Nephron progenitor cell (in vitro differentiated cells): ENCODE measurements around the gene CELF1.
"Not testable (repeated sequence)": the region's sequence is repeated elsewhere in the genome, so short reads cannot be mapped to it uniquely, and the experiment has no call there.

ENCODE experiments used
- DNase-seq: peaks from one replicate; pipeline ENCODE4 v3.0.0; 2021
- H3K27ac Mint-ChIP-seq: 2 replicates; pipeline ENCODE4 v1.8.0; 2021; ENCODE audit warnings: mild to moderate bottlenecking, moderate library complexity, mixed read lengths
- H3K27me3 Mint-ChIP-seq: 2 replicates; pipeline ENCODE4 v1.8.0; 2021; ENCODE audit warnings: mild to moderate bottlenecking, low read depth, mixed read lengths; ENCODE audit not compliant: poor library complexity
- H3K36me3 Mint-ChIP-seq: 2 replicates; pipeline ENCODE4 v1.8.0; 2021; ENCODE audit warnings: low read depth, mixed read lengths
- H3K4me1 Mint-ChIP-seq: 2 replicates; pipeline ENCODE4 v1.8.0; 2021; ENCODE audit warnings: mixed read lengths
- H3K4me3 Mint-ChIP-seq: 2 replicates; pipeline ENCODE4 v1.8.0; 2021; ENCODE audit warnings: mild to moderate bottlenecking, moderate library complexity, mixed read lengths
- H3K9me3 Mint-ChIP-seq: 2 replicates; pipeline ENCODE4 v1.8.0; 2021; ENCODE audit warnings: mild to moderate bottlenecking, moderate library complexity, mixed read lengths
- TF ChIP-seq, protein P1 (sequence below): fragments of 200-600 bp; sonication (generic); IDR thresholded peaks from 2 replicates; pipeline ENCODE4 v1.5.0; 2021; ENCODE audit warnings: antibody characterized with exemption

CELF1 gene

DNA sequence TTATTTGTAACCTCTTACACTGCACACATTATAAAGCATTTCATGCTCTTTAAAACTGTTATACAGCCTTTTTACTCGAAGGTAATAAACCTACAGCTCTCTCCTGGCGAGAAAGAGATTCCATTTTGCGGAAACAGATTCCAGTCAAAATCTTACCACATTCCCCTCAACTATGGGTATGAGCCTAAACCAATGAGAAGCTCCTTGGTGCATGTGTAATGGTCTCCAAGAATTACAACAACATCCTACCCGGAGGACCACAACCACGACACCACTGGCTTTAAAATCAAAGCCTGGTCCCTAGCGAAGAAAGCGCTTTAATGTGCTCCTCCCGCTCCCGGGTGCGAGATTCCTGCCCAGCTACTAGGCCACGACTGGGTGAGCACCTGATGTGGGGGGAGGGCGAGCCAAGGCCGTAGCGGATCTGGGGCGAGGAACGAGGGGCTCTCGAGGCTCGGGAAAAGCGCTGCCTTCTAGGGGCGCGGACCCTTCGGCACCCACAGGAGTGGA lies 821 bp downstream of the CELF1 start:
- H3K36me3 Mint-ChIP-seq: peaks cover 35% of the 10 kb centered on the region
- DNase-seq: peak; percentile 57
- H3K9me3 Mint-ChIP-seq: no peaks in the 10 kb centered on the region
- H3K4me1 Mint-ChIP-seq: peaks cover 39% of the 10 kb centered on the region
- peak overlapping the region; percentile 99 for H3K4me3 Mint-ChIP-seq
- H3K27ac Mint-ChIP-seq: peak overlapping the region; percentile 99
- peaks cover 3% of the 10 kb centered on the region for H3K27me3 Mint-ChIP-seq
- TF ChIP-seq, protein P1, sequence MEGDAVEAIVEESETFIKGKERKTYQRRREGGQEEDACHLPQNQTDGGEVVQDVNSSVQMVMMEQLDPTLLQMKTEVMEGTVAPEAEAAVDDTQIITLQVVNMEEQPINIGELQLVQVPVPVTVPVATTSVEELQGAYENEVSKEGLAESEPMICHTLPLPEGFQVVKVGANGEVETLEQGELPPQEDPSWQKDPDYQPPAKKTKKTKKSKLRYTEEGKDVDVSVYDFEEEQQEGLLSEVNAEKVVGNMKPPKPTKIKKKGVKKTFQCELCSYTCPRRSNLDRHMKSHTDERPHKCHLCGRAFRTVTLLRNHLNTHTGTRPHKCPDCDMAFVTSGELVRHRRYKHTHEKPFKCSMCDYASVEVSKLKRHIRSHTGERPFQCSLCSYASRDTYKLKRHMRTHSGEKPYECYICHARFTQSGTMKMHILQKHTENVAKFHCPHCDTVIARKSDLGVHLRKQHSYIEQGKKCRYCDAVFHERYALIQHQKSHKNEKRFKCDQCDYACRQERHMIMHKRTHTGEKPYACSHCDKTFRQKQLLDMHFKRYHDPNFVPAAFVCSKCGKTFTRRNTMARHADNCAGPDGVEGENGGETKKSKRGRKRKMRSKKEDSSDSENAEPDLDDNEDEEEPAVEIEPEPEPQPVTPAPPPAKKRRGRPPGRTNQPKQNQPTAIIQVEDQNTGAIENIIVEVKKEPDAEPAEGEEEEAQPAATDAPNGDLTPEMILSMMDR: no peak

DNA sequence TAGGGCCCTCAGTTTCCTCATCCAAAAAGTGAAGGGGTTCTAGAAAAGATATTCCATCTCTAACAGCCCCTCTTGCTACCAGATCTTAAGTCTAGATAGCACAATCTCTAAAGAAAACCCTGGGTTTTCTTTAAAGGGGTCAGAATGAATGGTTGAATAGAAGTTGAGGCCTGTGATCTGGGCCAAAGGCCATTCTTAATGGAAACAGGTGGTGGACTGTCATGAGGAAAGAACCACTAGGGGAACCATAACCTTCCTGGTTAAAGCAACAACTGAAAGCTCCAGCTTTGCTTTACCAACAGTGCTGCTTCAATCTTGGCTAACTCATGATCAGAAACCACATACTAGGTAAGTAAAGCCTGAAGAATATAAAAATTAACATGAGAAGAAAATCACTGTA lies 1.8 kb downstream of the CELF1 start:
- Mint-ChIP-seq H3K9me3 (no peaks in the 10 kb centered on the region), H3K4me3 (peak overlapping the region; percentile 99), H3K36me3 (peaks cover 42% of the 10 kb centered on the region), H3K27ac (peak overlapping the region; percentile 96), H3K4me1 (peaks cover 39% of the 10 kb centered on the region), H3K27me3 (peaks cover 3% of the 10 kb centered on the region)
- TF ChIP-seq, protein P1: no peak
- DNase-seq: no peak

DNA sequence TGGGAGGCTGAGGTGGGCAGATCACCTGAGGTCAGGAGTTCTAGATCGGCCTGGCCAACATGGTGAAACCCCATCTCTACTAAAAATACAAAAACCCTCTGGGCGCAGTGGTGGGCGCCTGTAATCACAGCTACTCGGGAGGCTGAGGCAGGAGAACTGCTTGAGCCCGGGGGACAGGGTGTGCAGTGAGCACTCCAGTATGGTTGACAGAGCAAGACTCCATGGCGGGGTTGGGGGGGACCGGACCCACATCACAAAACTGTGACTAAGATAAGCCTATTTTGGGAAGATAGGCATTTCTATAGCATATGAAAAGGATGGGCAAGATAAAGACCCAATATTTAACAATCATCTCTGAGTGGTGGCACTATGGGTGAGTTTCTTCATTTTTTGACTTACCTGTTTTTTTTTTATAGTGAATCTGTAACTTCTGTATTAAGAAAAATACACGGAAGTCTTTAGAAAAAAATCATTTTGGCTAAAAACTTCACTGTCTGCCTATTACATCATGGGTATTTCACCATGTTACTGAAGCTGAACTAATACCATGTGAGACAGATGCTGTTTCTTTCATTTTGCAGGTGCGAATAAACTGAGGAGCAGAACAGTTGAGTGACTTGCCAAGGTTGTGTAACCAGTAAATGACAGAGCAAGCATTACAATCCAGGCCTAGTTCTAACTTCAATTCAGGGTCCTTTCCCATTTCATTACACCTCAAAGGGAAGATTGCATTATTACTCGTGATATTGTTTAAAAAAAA lies 2.5 kb downstream of the CELF1 start:
- no peaks in the 10 kb centered on the region for H3K9me3 Mint-ChIP-seq
- peak overlapping the region; percentile 74 for H3K27ac Mint-ChIP-seq
- peaks cover 39% of the 10 kb centered on the region for H3K4me1 Mint-ChIP-seq
- H3K36me3 Mint-ChIP-seq: peaks cover 42% of the 10 kb centered on the region
- DNase-seq: no peak
- TF ChIP-seq, protein P1: no peak
- peak overlapping the region; percentile 99 for H3K4me3 Mint-ChIP-seq
- H3K27me3 Mint-ChIP-seq: peaks cover 3% of the 10 kb centered on the region

DNA sequence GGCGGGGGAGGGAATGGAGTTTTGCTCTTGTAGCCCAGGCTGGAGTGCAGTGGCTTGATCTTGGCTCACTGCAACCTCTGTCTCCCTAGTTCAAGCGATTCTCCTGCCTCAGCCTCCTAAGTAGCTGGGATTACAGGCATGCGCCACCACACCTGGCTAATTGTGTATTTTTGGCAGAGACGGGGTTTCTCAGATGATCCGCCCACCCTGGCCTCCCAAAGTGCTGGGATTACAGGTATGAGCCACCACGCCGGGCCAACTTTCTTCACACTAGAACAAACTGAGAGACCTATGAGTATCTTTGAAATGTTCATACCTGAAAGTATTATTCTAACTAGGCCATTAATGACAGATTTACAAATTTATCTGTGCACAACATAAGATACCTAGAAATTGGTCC lies 6.7 kb downstream of the CELF1 start:
- not testable (repeated sequence) for H3K27ac Mint-ChIP-seq, H3K4me3 Mint-ChIP-seq, H3K9me3 Mint-ChIP-seq, DNase-seq, H3K27me3 Mint-ChIP-seq
- Mint-ChIP-seq H3K4me1 (peaks cover 16% of the 10 kb centered on the region), H3K36me3 (peaks cover 56% of the 10 kb centered on the region)

DNA sequence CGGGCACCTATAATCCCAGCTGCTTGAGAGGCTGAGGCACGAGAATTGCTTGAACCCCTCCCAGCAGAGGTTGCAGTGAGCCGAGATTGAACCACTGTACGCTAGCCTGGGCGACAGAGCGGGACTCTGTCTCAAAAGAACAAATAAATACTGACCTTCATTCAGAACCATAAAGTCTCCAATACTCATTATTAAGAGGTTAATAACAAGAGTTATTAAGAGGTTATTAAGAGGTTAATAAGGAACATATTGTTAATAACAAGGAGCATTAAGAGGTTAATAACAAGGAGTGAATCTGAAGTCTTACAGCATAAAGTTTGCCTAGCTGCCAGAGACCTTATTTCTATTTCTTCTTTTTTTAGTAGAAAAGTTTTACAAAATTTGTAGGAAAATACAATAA lies 7.6 kb downstream of the CELF1 start:
- Mint-ChIP-seq H3K36me3 (peaks cover 58% of the 10 kb centered on the region), H3K27me3 (no peaks in the 10 kb centered on the region), H3K9me3 (no peaks in the 10 kb centered on the region), H3K27ac (no peak overlapping the region), H3K4me3 (no peak overlapping the region), H3K4me1 (peaks cover 6% of the 10 kb centered on the region)
- DNase-seq: no peak
- TF ChIP-seq, protein P1: no peak

DNA sequence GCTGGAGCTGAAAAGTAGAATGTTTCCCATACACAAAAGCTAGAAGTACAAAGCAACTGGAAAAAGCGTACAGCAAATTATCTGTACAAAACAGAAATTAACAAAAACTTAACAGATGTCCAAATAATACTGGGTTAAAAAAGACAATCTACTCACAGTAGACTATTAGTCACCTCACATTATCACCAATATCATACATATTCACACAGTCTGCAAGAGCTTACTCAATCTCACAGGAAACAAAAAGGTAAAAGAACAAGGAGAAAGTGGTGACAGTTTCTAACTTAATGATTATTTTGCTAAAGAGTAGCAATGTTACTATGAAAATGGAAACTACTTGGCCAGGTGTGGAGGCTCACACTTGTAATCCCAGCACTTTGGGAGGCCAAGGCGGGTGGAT lies 11.9 kb downstream of the CELF1 start:
- Mint-ChIP-seq H3K4me1 (peaks cover 4% of the 10 kb centered on the region), H3K27ac (peak overlapping the region; percentile 86), H3K4me3 (no peak overlapping the region), H3K27me3 (no peaks in the 10 kb centered on the region), H3K36me3 (peaks cover 45% of the 10 kb centered on the region), H3K9me3 (peaks cover 3% of the 10 kb centered on the region)
- no peak for DNase-seq
- TF ChIP-seq, protein P1: no peak
